Forelimb muscle (tissue), 1 donor: Measurements from ENCODE around the gene VPS72. TPM values are rescaled to one million over a fixed set of nuclear protein-coding genes. Genes with fewer than 3 reads are reported as not detected.

ENCODE experiments used
- DNase-seq: peaks from one replicate; pipeline ENCODE4 v3.0.0-alpha.2; 2013; ENCODE audit warnings: low read depth
- polyA plus RNA-seq: library from polyadenylated mRNA; unstranded; fragments of 120-200 nt; gene quantifications from one replicate; pipeline ENCODE4 v1.2.1, GENCODE V29; 2013; ENCODE audit not compliant: insufficient read length

Gene VPS72
- polyA plus RNA-seq, 1 donor, result 46.7 TPM

DNA sequence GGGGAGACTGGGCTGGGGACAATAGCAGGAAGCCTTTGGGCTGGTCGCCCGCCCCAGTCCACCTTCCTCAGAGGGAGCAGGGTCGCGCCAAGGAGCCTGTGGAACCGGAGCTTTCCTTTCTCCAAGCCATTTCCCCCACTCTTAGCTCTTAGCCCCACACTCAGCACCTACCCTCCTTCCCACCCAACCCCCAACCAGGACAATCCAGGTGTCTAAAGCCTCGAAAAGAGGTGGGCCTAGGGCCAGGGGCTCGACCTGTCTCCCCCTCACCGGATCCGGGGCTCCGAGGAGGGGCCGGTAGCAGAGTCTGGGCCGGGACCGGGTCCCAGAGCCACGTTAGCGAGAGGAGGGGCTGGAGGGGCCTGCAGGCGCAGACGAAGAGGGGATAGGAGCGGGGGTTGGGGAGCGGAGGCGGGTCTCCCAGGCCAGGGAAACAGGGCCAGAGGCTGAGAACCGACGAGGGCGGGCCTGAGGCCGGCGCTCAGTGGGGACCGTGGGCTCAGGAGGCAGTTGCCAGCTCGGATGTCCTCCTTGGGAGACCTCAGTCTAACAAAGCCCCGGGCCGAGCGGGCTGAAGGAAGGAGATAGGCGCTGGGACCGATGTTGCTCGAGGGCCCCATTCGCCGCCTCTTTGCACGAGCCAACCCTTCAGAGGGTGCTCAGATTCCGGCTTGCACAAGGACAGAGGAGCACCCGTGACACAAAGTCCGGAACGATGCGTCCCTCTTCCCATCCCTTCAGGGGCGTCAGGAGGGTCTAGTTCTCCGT lies 44.5 kb downstream of the VPS72 start:
- no peak for DNase-seq

DNA sequence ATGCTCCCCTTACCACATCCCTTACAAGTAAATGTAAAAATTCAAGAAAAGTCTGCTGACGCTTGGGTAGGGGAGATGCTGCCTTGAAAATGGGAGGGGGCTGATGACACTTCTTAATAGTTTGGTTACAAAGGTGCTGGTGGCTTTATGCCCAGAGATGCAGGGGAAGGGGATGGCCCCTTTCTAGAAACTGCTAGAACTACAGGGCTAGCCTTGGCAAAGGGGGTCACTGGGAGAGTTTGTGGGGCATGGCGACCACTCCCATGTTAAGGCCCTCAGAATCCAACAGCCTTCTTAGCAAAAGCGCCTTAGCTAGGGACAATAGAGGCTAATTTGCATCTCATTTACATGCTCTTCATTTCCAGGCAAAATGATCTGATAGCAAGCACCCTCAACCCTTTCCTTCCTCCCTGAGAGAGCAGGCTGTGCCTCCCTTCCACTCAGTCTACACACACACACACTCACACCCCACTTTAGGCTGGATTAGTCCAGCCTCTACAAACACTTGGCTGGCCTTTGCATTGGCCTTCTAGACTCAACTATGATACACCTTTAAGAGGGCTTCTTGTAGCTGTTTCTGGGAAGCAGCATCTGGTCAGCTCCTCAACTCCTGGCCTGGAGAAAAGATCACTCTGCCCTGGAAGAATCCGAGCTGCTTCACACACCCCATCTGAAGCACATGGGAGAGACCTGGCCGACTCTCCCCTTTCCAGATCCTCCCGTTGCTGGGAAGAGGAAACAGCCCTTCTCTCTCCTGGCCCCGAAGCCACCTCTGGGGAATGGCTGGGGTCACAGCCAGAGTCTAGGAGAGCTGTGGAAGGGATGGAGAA lies 45.3 kb downstream of the VPS72 start:
- no peak for DNase-seq

- DNase-seq, result no peak
Observed at GRCh38 chr1:151143986-151144385, 46.0 kb downstream of the VPS72 start.

GRCh38 chr1:151143057-151143435 lies 47.0 kb downstream of the VPS72 start:
- DNase-seq, result no peak

GRCh38 chr1:151142411-151143056 lies 47.5 kb downstream of the VPS72 start:
- DNase-seq, result no peak

GRCh38 chr1:151137789-151138188 lies 52.2 kb downstream of the VPS72 start:
- no peak for DNase-seq

GRCh38 chr1:151135433-151136385 lies 54.3 kb downstream of the VPS72 start:
- no peak for DNase-seq

GRCh38 chr1:151134991-151135390 lies 55.0 kb downstream of the VPS72 start:
- DNase-seq, result no peak

- no peak for DNase-seq
Observed at GRCh38 chr1:151134396-151134795, 55.6 kb downstream of the VPS72 start.

DNA sequence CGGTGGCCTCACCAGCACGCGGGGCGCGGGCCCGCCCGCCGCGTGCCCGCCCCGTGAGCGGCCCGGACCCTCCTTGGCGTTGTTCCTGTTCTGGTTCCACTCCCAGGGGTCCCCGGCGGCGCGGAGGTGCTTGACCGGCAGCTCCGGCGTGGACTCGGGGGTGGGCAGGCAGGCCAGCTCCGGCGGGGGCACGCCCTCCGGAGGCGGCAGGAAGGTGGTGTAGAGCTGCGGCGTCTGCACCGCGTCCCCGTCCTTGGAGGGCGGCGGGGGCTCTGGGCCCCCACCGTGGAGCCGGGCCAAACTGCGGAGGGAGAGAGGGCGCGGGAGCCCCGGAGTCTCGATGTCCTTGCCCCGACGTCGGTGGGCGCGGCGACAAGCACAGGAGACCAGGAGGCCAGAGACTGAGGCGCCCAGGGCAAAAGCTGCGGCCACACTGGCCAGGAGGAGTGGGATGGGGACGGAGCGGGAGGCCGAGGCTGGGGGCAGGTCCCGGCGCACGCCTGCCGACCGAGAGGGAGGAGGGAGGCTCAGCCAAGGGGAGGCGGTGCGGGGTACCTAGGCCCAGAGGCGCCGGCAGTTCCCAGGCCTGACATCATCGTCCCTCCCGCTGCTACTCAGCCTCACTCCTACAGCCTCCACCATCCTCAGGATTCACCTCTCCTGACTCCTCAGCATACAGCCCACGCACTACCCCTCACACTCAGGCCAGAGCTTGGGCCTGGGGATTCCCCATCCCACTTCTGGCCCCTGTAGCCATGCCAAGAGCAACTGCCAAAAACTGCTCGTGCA lies 56.8 kb downstream of the VPS72 start:
- no peak for DNase-seq

DNA sequence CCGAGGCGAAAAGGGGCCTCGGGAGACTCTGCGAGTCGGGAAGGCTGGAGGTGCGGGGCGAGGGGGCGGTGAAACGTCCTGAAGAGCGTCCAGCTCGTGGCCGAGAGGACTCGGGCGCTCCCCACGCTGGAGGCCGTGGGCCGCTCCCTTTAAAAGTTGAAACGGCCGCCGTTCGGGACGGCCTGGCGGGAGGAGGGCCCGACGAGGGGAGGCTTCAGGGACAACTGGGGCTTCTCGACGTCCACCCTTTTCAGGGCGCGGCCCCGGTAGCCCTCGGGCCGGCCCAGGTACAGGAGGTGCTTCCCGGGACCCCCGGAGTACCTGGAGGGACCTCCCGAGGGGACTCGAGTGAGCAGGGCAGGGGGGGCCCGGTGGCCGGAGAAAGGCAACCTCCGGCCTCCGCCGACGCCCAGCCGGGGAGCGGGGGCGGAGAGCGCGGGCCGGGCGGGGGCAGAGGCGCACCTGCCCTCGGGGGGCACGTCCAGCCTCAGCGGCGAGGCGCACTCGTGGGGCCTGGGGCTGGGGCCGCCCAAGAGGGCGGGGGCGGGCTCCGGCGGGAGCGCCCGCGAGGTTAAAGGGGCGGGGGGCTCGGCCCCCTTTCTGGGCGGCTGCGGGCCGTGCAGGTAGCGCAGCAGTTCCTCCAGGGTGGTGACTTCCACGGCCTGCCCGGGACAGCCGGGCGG lies 57.5 kb downstream of the VPS72 start:
- no peak for DNase-seq

DNA sequence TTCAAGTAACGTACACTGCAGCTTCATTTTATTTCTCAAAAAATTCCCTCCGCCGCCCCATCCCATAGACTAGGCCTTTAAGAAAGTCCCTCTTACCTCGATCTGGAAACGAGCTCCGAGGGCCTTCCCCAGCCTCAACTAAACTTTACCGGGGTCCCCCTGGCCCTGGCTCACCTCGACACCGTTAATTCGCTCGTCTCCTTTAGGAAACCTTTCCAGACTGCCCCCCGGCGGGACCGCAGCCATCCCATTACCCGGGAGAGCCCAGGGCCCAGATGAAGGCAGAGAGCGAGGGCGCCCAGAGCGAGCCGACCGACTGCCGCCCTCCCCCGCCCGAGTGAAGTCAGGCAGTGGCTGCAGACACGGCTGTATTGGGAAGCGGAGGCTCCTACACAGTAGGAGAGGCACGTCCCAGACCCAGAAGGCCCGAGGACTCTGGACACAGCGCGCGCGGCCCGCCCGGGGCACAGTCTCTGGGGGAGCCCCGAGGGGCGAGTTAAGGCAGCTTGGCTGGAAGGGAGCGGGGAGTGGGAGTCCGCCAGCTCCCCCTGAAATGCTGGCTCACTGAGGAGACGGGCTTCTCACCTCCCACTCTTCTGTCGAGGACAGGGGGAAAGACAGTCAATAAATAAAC lies 58.2 kb downstream of the VPS72 start:
- no peak for DNase-seq

DNA sequence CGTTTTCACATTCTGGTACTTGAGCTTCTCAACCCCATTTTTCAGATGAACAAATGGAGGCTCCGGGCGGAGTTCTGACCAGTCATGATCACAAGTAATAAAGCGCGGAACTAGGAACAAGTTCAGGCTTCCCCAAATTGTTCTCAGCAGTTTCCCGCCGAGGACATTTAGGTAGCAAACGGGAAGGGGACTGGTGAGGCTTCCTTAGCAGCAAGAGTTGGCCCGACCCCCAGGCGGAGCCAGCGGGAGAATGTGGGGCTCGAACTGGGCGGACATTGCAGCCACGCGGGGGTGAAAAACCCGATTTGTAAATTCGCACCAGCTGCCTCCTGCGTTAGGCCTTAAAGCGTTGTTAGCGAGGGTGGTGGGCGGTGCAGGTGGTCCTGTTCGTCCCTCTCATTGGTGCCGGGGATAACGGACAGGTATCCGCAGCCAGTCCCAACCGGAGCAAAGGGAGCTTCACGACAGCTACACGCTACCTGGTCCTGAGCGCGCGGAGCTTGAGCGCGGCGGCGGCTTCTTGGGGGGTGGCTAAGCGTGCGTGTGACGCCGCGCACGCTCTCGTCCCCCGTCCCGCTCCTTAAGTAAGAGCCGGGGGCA lies 58.9 kb downstream of the VPS72 start:
- DNase-seq, result peak; percentile 63

GRCh38 chr1:151128800-151129199 lies 61.2 kb downstream of the VPS72 start:
- no peak for DNase-seq

Other genes with a start within 250 kb of the VPS72 start
- gene CERS2, start 215.4 kb downstream of the VPS72 start, polyA plus RNA-seq, result 65.9 TPM
- gene ANXA9, start 207.9 kb downstream of the VPS72 start, polyA plus RNA-seq, result 2.5 TPM
- gene MINDY1, start 183.3 kb downstream of the VPS72 start, polyA plus RNA-seq, result 17.7 TPM
- 25.1 TPM for gene PRUNE1, start 181.7 kb downstream of the VPS72 start, polyA plus RNA-seq
- 0.70 TPM for gene BNIPL, start 153.6 kb downstream of the VPS72 start, polyA plus RNA-seq
- gene C1orf56, start 142.4 kb downstream of the VPS72 start, polyA plus RNA-seq, result 6.5 TPM
- 53.3 TPM for gene CDC42SE1, start 130.6 kb downstream of the VPS72 start, polyA plus RNA-seq
- 10.4 TPM for gene MLLT11, start 129.8 kb downstream of the VPS72 start, polyA plus RNA-seq
- 5.2 TPM for gene GABPB2, start 119.4 kb downstream of the VPS72 start, polyA plus RNA-seq
- gene SEMA6C, start 43.6 kb downstream of the VPS72 start, polyA plus RNA-seq, result 97.0 TPM
- gene TNFAIP8L2, start 33.5 kb downstream of the VPS72 start, polyA plus RNA-seq, result 1.7 TPM
- 12.2 TPM for gene LYSMD1, start 24.3 kb downstream of the VPS72 start, polyA plus RNA-seq
- 40.0 TPM for gene SCNM1, start 24.1 kb downstream of the VPS72 start, polyA plus RNA-seq
- 43.2 TPM for gene TMOD4, start 14.2 kb downstream of the VPS72 start, polyA plus RNA-seq
- 36.6 TPM for gene PIP5K1A, start 8.4 kb upstream of the VPS72 start, polyA plus RNA-seq
- gene PSMD4, start 64.5 kb upstream of the VPS72 start, polyA plus RNA-seq, result 116 TPM
- gene ZNF687, start 92.1 kb upstream of the VPS72 start, polyA plus RNA-seq, result 11.9 TPM
- 54.9 TPM for gene PI4KB, start 137.2 kb upstream of the VPS72 start, polyA plus RNA-seq
- 23.0 TPM for gene RFX5, start 157.1 kb upstream of the VPS72 start, polyA plus RNA-seq
- 30.4 TPM for gene SELENBP1, start 182.5 kb upstream of the VPS72 start, polyA plus RNA-seq
- gene PSMB4, start 209.4 kb upstream of the VPS72 start, polyA plus RNA-seq, result 156 TPM